HG03280 (cell line): ENCODE results near the gene CRYGC.

ENCODE experiments used
- ATAC-seq: cut with Tn5 transposase; IDR thresholded peaks from one replicate; pipeline ENCODE4 v1.9.1; 2021; ENCODE audit warnings: mild to moderate bottlenecking, moderate library complexity; ENCODE audit not compliant: unreplicated experiment

The CRYGC gene

GRCh38 chr2:208097801-208098200 lies 31.8 kb downstream of the CRYGC start:
- ATAC-seq: no peak

GRCh38 chr2:208097313-208097712 lies 32.3 kb downstream of the CRYGC start:
- no peak for ATAC-seq

- ATAC-seq: no peak
These were observed 33.5 kb downstream of the CRYGC start for GRCh38 chr2:208096080-208096479.

- no peak for ATAC-seq
These were observed 36.5 kb downstream of the CRYGC start for GRCh38 chr2:208093128-208093527.

GRCh38 chr2:208092093-208092832 lies 37.4 kb downstream of the CRYGC start:
- no peak for ATAC-seq

- ATAC-seq: no peak
These were observed 39.2 kb downstream of the CRYGC start for GRCh38 chr2:208090420-208090819.

GRCh38 chr2:208086029-208086428 lies 43.6 kb downstream of the CRYGC start:
- ATAC-seq: no peak

- no peak for ATAC-seq
These were observed 45.8 kb downstream of the CRYGC start for GRCh38 chr2:208083807-208084206.
